GM12872 (cell line): Measurements from ENCODE around the gene HIF3A.

Source experiments
- CTCF ChIP-seq: IDR thresholded peaks from 3 replicates; pipeline ENCODE4 v1.5.1; 2011; ENCODE audit warnings: low read depth, mild to moderate bottlenecking, low read length, moderate library complexity; ENCODE audit not compliant: insufficient read depth

Gene HIF3A

GRCh38 chr19:46311444-46311843 is 14.6 kb downstream of the HIF3A start:
- TF ChIP-seq CTCF = no peak

GRCh38 chr19:46317339-46317738 is 20.5 kb downstream of the HIF3A start:
- no peak for TF ChIP-seq CTCF

GRCh38 chr19:46319613-46320012 is 22.8 kb downstream of the HIF3A start:
- TF ChIP-seq CTCF = no peak

- no peak for TF ChIP-seq CTCF
These were observed 23.7 kb downstream of the HIF3A start for GRCh38 chr19:46320559-46320958.

- no peak for TF ChIP-seq CTCF
These were observed 24.8 kb downstream of the HIF3A start for GRCh38 chr19:46321653-46322052.

GRCh38 chr19:46324277-46324676 is 27.4 kb downstream of the HIF3A start:
- TF ChIP-seq CTCF = no peak

GRCh38 chr19:46326608-46327007 is 29.8 kb downstream of the HIF3A start:
- no peak for TF ChIP-seq CTCF

- TF ChIP-seq CTCF = no peak
These were observed 31.2 kb downstream of the HIF3A start for GRCh38 chr19:46328079-46328478.
